CD4-positive, alpha-beta T cell (primary cell): Measurements from ENCODE around the gene SNX4. TPM values are rescaled to one million over a fixed set of nuclear protein-coding genes. Genes with fewer than 3 reads are reported as not detected.

ENCODE experiments used
- ATAC-seq: fragments of 200-7000 bp; cut with Tn5 transposase; one replicate; pipeline ENCODE4 v1.10.0; 2022; ENCODE audit warnings: mild to moderate bottlenecking; ENCODE audit not compliant: poor library complexity
- CTCF ChIA-PET: fragments of 350-600 bp; sonication (Branson Sonifier 250); formaldehyde crosslinking; loops from one replicate; lab custom pipeline; 2021; ENCODE audit warnings: antibody characterized with exemption, inconsistent platforms; lab: Charles Lee
- POLR2A ChIA-PET: fragments of 350-600 bp; sonication (Branson Sonifier 250); formaldehyde crosslinking; loops from one replicate; lab custom pipeline; 2021; ENCODE audit warnings: antibody characterized with exemption, inconsistent platforms; lab: Charles Lee
- DNase-seq, 14 experiments: peaks; one replicate each; pipeline ENCODE4 v3.0.0-alpha.2; 2013 to 2020; ENCODE audit warnings: mixed read lengths in 2 of 14
- H3K27ac ChIP-seq, 2 donors: one replicate each; pipeline versions ENCODE4 v1.5.1 to v1.7.0; 2013; ENCODE audit warnings: low read length in 2 of 2, low read depth in 1 of 2, mild to moderate bottlenecking in 1 of 2
- H3K27me3 ChIP-seq, 2 experiments: 1 replicate in 1 of 2; 2 replicates in 1 of 2; pipeline versions ENCODE4 v1.6.1 to v1.7.0; 2013; ENCODE audit warnings: low read length in 2 of 2, control low read depth in 1 of 2, mild to moderate bottlenecking in 1 of 2, moderate library complexity in 1 of 2; ENCODE audit not compliant: insufficient read depth in 2 of 2, control insufficient read depth in 1 of 2
- H3K36me3 ChIP-seq: one replicate; pipeline ENCODE4 v1.6.1; 2013; ENCODE audit warnings: low read length, control low read depth; ENCODE audit not compliant: insufficient read depth
- H3K4me1 ChIP-seq: one replicate; pipeline ENCODE4 v1.6.1; 2013; ENCODE audit warnings: low read length, control low read depth; ENCODE audit not compliant: insufficient read depth
- H3K4me3 ChIP-seq: one replicate; pipeline ENCODE4 v1.5.1; 2013; ENCODE audit warnings: mild to moderate bottlenecking, low read length, moderate library complexity
- H3K9me3 ChIP-seq, 2 experiments: 1 replicate in 1 of 2; 2 replicates in 1 of 2; pipeline versions ENCODE4 v1.6.1 to v1.7.0; 2013; ENCODE audit warnings: low read length in 2 of 2, mild to moderate bottlenecking in 2 of 2, control low read depth in 1 of 2, moderate library complexity in 1 of 2; ENCODE audit not compliant: control insufficient read depth in 1 of 2, insufficient read depth in 1 of 2
- H3K27ac Mint-ChIP-seq: one replicate; pipeline ENCODE4 v1.8.0; 2020; ENCODE audit warnings: mixed read lengths
- H3K27me3 Mint-ChIP-seq: one replicate; pipeline ENCODE4 v1.8.0; 2021; ENCODE audit warnings: mixed read lengths
- H3K36me3 Mint-ChIP-seq: one replicate; pipeline ENCODE4 v1.8.0; 2021; ENCODE audit warnings: low read depth, mixed read lengths
- H3K4me1 Mint-ChIP-seq: one replicate; pipeline ENCODE4 v1.8.0; 2021; ENCODE audit warnings: low read depth, mixed read lengths
- H3K4me3 Mint-ChIP-seq: one replicate; pipeline ENCODE4 v1.8.0; 2020; ENCODE audit warnings: mild to moderate bottlenecking, mixed read lengths
- H3K9me3 Mint-ChIP-seq: one replicate; pipeline ENCODE4 v1.8.0; 2020; ENCODE audit warnings: mixed read lengths
- CTCF ChIP-seq: fragments of 200-600 bp; IDR thresholded peaks from one replicate; pipeline ENCODE4 v1.8.0; 2022; ENCODE audit warnings: antibody characterized with exemption, mild to moderate bottlenecking
- intact Hi-C, 2 experiments: fragments of 100-400 bp; cut with DNase I in 1 of 2; cut with micrococcal nuclease in 1 of 2; formaldehyde crosslinking; loops; one replicate each; pipeline versions ENCODE4 v1.15.1 to v1.9.0; 2023 to 2025; cut with DNase I, micrococcal nuclease
- total RNA-seq, 174 experiments: library from RNA in 2 of 174; stranded (reverse) in 2 of 174; gene quantifications; one replicate each; pipeline ENCODE4 v1.2.3 and lab custom pipeline; 2021 to 2026

Gene SNX4
- total RNA-seq, 2 experiments from 2014 or later: 23.4 to 24.6 TPM

DNA sequence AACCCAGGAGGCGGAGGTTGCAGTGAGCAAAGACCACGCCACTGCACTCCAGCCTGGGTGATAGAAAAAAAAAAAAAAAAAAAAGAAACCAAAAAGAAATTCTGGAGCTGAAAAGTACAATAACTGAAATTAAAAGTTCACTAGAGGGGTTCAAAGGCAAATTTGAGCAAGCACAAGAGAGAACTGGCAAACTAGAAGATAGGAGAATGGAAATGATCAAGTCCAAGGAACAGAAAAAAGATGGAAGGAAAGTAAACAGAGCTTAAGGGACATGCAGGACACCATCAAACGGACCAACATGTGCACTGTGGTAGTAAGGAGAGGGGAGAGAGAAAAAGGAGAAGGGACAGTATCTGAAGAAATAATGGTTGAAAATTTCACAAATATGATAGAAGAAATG is 12.9 kb downstream of the SNX4 start:
- Mint-ChIP-seq H3K9me3 (peaks cover 5% of the 10 kb centered on the region), H3K27ac (no peak overlapping the region), H3K36me3 (peaks cover 91% of the 10 kb centered on the region), H3K4me3 (no peak overlapping the region), H3K4me1 (peaks cover 27% of the 10 kb centered on the region), H3K27me3 (no peaks in the 10 kb centered on the region)
- Histone ChIP-seq H3K27ac (no peak overlapping the region), H3K27me3 (no peaks in the 10 kb centered on the region), H3K9me3 (peaks cover 14 to 22% of the 10 kb centered on the region in 2 experiments), H3K4me3 (no peak overlapping the region), H3K36me3 (peaks cover 47% of the 10 kb centered on the region), H3K4me1 (no peaks in the 10 kb centered on the region)
- intact Hi-C loops: no loop called here
- ATAC-seq (no peak), DNase-seq (no peak)
- POLR2A ChIA-PET: no interaction called here
- CTCF ChIA-PET: no interaction called here
- TF ChIP-seq CTCF: no peak

- Mint-ChIP-seq H3K36me3 (peaks cover 77% of the 10 kb centered on the region), H3K27ac (no peak overlapping the region), H3K27me3 (no peaks in the 10 kb centered on the region), H3K4me1 (no peaks in the 10 kb centered on the region), H3K9me3 (no peaks in the 10 kb centered on the region), H3K4me3 (no peak overlapping the region)
- ChIA-PET CTCF (interaction anchor here (0.8 to 1.5 kb wide), 2 partner anchors 15 to 66 kb away, joined by 3 read pairs; no protein-coding TSS in a partner anchor), POLR2A (no interaction called here)
- Histone ChIP-seq H3K4me3 (no peak overlapping the region), H3K27ac (no peak overlapping the region), H3K9me3 (no peaks in the 10 kb centered on the region), H3K4me1 (no peaks in the 10 kb centered on the region), H3K36me3 (peaks cover 48% of the 10 kb centered on the region), H3K27me3 (no peaks in the 10 kb centered on the region)
- intact Hi-C loops: no loop called here
- no peak for DNase-seq
- ATAC-seq: no peak
- TF ChIP-seq CTCF: no peak
Observed at GRCh38 chr3:125498630-125499029, 21.4 kb downstream of the SNX4 start.

DNA sequence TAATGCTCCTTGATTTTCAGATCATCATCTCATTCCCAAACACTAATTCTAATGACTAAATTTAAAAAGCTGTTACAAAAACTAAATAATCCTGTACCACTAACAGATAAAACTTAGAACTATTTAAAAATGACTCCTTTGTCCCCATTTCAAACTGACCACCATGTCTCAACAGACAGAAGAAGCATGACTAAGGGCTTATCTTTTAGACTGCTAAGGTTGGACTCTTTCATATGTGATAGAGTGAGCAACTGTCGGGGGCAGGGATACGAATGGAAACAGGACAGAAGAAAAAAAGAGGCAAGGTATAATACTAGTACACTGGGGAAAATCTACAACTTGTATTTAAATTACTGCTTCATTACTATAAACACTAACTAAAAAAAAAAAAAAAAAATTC is 23.3 kb downstream of the SNX4 start:
- no peak for ATAC-seq
- Histone ChIP-seq H3K4me1 (no peaks in the 10 kb centered on the region), H3K27ac (no peak overlapping the region), H3K9me3 (no peaks in the 10 kb centered on the region), H3K36me3 (peaks cover 49% of the 10 kb centered on the region), H3K27me3 (no peaks in the 10 kb centered on the region), H3K4me3 (no peak overlapping the region)
- DNase-seq: no peak
- ChIA-PET CTCF (no interaction called here), POLR2A (interaction anchor here (0.6 kb wide), 1 partner anchor 22 kb away, joined by 5 read pairs; no protein-coding TSS in a partner anchor)
- no peaks in the 10 kb centered on the region for H3K9me3 Mint-ChIP-seq
- H3K36me3 Mint-ChIP-seq: peaks cover 81% of the 10 kb centered on the region
- TF ChIP-seq CTCF: no peak
- intact Hi-C loops: no loop called here
- H3K4me3 Mint-ChIP-seq: no peak overlapping the region
- H3K27me3 Mint-ChIP-seq: no peaks in the 10 kb centered on the region
- no peak overlapping the region for H3K27ac Mint-ChIP-seq
- no peaks in the 10 kb centered on the region for H3K4me1 Mint-ChIP-seq
